HEK293 (cell line): ENCODE data around the gene ATP5F1D.

Experiments used
- BCL11A ChIP-seq: fragments of 450-650 bp; formaldehyde crosslinking; IDR thresholded peaks from 2 replicates; pipeline ENCODE4 v1.5.1; 2016; ENCODE audit warnings: low read depth, missing biosample characterization, missing genetic modification characterization
- GFI1B ChIP-seq: fragments of 450-650 bp; formaldehyde crosslinking; IDR thresholded peaks from 2 replicates; pipeline ENCODE4 v1.5.1; 2016; ENCODE audit warnings: missing biosample characterization, missing genetic modification characterization
- HOXA7 ChIP-seq: sonication (generic); formaldehyde crosslinking; IDR thresholded peaks from 2 replicates; pipeline ENCODE4 v1.8.1; 2022; ENCODE audit warnings: missing genetic modification reagents, borderline replicate concordance
- MZF1 ChIP-seq: fragments of 450-650 bp; formaldehyde crosslinking; IDR thresholded peaks from 2 replicates; pipeline ENCODE4 v1.5.1; 2017; ENCODE audit warnings: missing biosample characterization, missing genetic modification characterization, borderline replicate concordance
- PATZ1 ChIP-seq: fragments of 450-650 bp; formaldehyde crosslinking; IDR thresholded peaks from 2 replicates; pipeline ENCODE4 v1.5.1; 2016; ENCODE audit warnings: missing biosample characterization, missing genetic modification characterization
- YY2 ChIP-seq: fragments of 450-650 bp; formaldehyde crosslinking; IDR thresholded peaks from 2 replicates; pipeline ENCODE4 v1.5.1; 2016; ENCODE audit warnings: missing biosample characterization, missing genetic modification characterization
- ZBTB11 ChIP-seq: fragments of 450-650 bp; formaldehyde crosslinking; conservative IDR thresholded peaks from 2 replicates; pipeline ENCODE4 v1.5.1; 2016; ENCODE audit warnings: low read depth, missing biosample characterization, missing genetic modification characterization
- ZBTB17 ChIP-seq: fragments of 450-650 bp; formaldehyde crosslinking; IDR thresholded peaks from 2 replicates; pipeline ENCODE4 v1.5.1; 2016; ENCODE audit warnings: missing biosample characterization, missing genetic modification characterization
- ZNF10 ChIP-seq: fragments of 450-650 bp; formaldehyde crosslinking; IDR thresholded peaks from 2 replicates; pipeline ENCODE4 v1.5.1; 2017; ENCODE audit warnings: missing biosample characterization, missing genetic modification characterization
- ZNF114 ChIP-seq: fragments of 450-650 bp; formaldehyde crosslinking; IDR thresholded peaks from 2 replicates; pipeline ENCODE4 v1.5.0; 2017; ENCODE audit warnings: missing biosample characterization, missing genetic modification characterization
- ZNF146 ChIP-seq: fragments of 450-650 bp; formaldehyde crosslinking; IDR thresholded peaks from 2 replicates; pipeline ENCODE4 v1.5.1; 2016; ENCODE audit warnings: missing biosample characterization, missing genetic modification characterization
- ZNF19 ChIP-seq: fragments of 450-650 bp; formaldehyde crosslinking; IDR thresholded peaks from 2 replicates; pipeline ENCODE4; 2016; ENCODE audit warnings: missing biosample characterization, missing genetic modification characterization, low read depth
- ZNF214 ChIP-seq: fragments of 450-650 bp; formaldehyde crosslinking; IDR thresholded peaks from 2 replicates; pipeline ENCODE4 v1.5.1; 2017; ENCODE audit warnings: missing biosample characterization, mild to moderate bottlenecking, missing genetic modification characterization, borderline replicate concordance
- ZNF221 ChIP-seq: fragments of 450-650 bp; formaldehyde crosslinking; IDR thresholded peaks from 2 replicates; pipeline ENCODE4 v1.5.1; 2017; ENCODE audit warnings: missing biosample characterization, missing genetic modification characterization, borderline replicate concordance
- ZNF354C ChIP-seq: fragments of 450-650 bp; formaldehyde crosslinking; IDR thresholded peaks from 2 replicates; pipeline ENCODE4 v1.5.1; 2016; ENCODE audit warnings: missing biosample characterization, missing genetic modification characterization, low read depth, borderline replicate concordance
- ZNF366 ChIP-seq: fragments of 450-650 bp; formaldehyde crosslinking; conservative IDR thresholded peaks from 2 replicates; pipeline ENCODE4 v1.5.1; 2016; ENCODE audit warnings: missing biosample characterization, missing genetic modification characterization
- ZNF488 ChIP-seq: fragments of 450-650 bp; formaldehyde crosslinking; IDR thresholded peaks from 2 replicates; pipeline ENCODE4 v1.5.1; 2016; ENCODE audit warnings: missing biosample characterization, missing genetic modification characterization
- ZNF513 ChIP-seq: fragments of 450-650 bp; IDR thresholded peaks from 2 replicates; pipeline ENCODE4 v1.5.1; 2018; ENCODE audit warnings: missing biosample characterization, missing genetic modification characterization
- ZNF514 ChIP-seq: fragments of 450-650 bp; formaldehyde crosslinking; IDR thresholded peaks from 2 replicates; pipeline ENCODE4 v1.5.1; 2016; ENCODE audit warnings: missing biosample characterization, missing genetic modification characterization
- ZNF596 ChIP-seq: fragments of 450-650 bp; IDR thresholded peaks from 2 replicates; pipeline ENCODE4 v1.5.0; 2018; ENCODE audit warnings: missing biosample characterization, mild to moderate bottlenecking, missing genetic modification characterization, moderate library complexity
- ZNF629 ChIP-seq: fragments of 450-650 bp; formaldehyde crosslinking; IDR thresholded peaks from 2 replicates; pipeline ENCODE4 v1.5.1; 2017; ENCODE audit warnings: missing biosample characterization, missing genetic modification characterization
- ZNF792 ChIP-seq: fragments of 450-650 bp; formaldehyde crosslinking; IDR thresholded peaks from 2 replicates; pipeline ENCODE4 v1.5.1; 2016; ENCODE audit warnings: missing biosample characterization, missing genetic modification characterization
- ZXDB ChIP-seq: fragments of 450-650 bp; formaldehyde crosslinking; IDR thresholded peaks from 2 replicates; pipeline ENCODE4 v1.5.1; 2016; ENCODE audit warnings: missing biosample characterization, missing genetic modification characterization
- TF ChIP-seq, protein P1 (sequence below): fragments of 450-650 bp; formaldehyde crosslinking; IDR thresholded peaks from 2 replicates; pipeline ENCODE4 v1.5.1; 2016; ENCODE audit warnings: missing biosample characterization, missing genetic modification characterization
- TF ChIP-seq, protein P2 (sequence below): fragments of 450-650 bp; formaldehyde crosslinking; IDR thresholded peaks from 2 replicates; pipeline ENCODE4 v1.5.1; 2016; ENCODE audit warnings: missing biosample characterization, missing genetic modification characterization
- TF ChIP-seq, protein P3 (sequence below): fragments of 450-650 bp; formaldehyde crosslinking; IDR thresholded peaks from 2 replicates; pipeline ENCODE4 v1.5.1; 2016; ENCODE audit warnings: missing biosample characterization, missing genetic modification characterization
- TF ChIP-seq, protein P4 (sequence below): fragments of 450-650 bp; formaldehyde crosslinking; IDR thresholded peaks from 2 replicates; pipeline ENCODE4 v1.5.1; 2016; ENCODE audit warnings: missing biosample characterization, missing genetic modification characterization

The ATP5F1D gene

GRCh38 chr19:1262623-1263123, 21.1 kb downstream of the ATP5F1D start (continued):
- TF ChIP-seq ZNF596 (tag by site-specific recombination) (no peak), MZF1 (tag by site-specific recombination) (no peak), ZNF629 (no peak), ZNF221 (tag by site-specific recombination) (no peak), ZNF488 (tag by site-specific recombination) (no peak), ZBTB17 (tag by site-specific recombination) (no peak), GFI1B (tag by site-specific recombination) (no peak), ZNF19 (tag by site-specific recombination) (no peak), ZNF366 (tag by site-specific recombination) (peak; percentile 39; the same call in 1 of the 2 replicates), ZNF214 (tag by site-specific recombination) (no peak), PATZ1 (peak; percentile 29; the same call in 1 of the 2 replicates), ZNF514 (tag by site-specific recombination) (no peak), ZNF792 (tag by site-specific recombination) (no peak), ZNF354C (tag by site-specific recombination) (no peak), HOXA7 (CRISPR knock-in tag) (no peak), ZNF114 (tag by site-specific recombination) (no peak), ZNF146 (tag by site-specific recombination) (no peak), ZNF513 (tag by site-specific recombination) (no peak), BCL11A (tag by site-specific recombination) (0 out of 2 replicates have a peak, but pooled peaks have one; percentile 66), YY2 (tag by site-specific recombination) (no peak), ZBTB11 (tag by site-specific recombination) (no peak), ZXDB (tag by site-specific recombination) (no peak), ZNF10 (tag by site-specific recombination) (no peak)
- TF ChIP-seq, protein P1, sequence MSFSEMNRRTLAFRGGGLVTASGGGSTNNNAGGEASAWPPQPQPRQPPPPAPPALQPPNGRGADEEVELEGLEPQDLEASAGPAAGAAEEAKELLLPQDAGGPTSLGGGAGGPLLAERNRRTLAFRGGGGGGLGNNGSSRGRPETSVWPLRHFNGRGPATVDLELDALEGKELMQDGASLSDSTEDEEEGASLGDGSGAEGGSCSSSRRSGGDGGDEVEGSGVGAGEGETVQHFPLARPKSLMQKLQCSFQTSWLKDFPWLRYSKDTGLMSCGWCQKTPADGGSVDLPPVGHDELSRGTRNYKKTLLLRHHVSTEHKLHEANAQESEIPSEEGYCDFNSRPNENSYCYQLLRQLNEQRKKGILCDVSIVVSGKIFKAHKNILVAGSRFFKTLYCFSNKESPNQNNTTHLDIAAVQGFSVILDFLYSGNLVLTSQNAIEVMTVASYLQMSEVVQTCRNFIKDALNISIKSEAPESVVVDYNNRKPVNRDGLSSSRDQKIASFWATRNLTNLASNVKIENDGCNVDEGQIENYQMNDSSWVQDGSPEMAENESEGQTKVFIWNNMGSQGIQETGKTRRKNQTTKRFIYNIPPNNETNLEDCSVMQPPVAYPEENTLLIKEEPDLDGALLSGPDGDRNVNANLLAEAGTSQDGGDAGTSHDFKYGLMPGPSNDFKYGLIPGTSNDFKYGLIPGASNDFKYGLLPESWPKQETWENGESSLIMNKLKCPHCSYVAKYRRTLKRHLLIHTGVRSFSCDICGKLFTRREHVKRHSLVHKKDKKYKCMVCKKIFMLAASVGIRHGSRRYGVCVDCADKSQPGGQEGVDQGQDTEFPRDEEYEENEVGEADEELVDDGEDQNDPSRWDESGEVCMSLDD (tag by site-specific recombination) = 0 out of 2 replicates have a peak, but pooled peaks have one; percentile 57
- TF ChIP-seq, protein P2, sequence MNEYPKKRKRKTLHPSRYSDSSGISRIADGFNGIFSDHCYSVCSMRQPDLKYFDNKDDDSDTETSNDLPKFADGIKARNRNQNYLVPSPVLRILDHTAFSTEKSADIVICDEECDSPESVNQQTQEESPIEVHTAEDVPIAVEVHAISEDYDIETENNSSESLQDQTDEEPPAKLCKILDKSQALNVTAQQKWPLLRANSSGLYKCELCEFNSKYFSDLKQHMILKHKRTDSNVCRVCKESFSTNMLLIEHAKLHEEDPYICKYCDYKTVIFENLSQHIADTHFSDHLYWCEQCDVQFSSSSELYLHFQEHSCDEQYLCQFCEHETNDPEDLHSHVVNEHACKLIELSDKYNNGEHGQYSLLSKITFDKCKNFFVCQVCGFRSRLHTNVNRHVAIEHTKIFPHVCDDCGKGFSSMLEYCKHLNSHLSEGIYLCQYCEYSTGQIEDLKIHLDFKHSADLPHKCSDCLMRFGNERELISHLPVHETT = no peak
- TF ChIP-seq, protein P3, sequence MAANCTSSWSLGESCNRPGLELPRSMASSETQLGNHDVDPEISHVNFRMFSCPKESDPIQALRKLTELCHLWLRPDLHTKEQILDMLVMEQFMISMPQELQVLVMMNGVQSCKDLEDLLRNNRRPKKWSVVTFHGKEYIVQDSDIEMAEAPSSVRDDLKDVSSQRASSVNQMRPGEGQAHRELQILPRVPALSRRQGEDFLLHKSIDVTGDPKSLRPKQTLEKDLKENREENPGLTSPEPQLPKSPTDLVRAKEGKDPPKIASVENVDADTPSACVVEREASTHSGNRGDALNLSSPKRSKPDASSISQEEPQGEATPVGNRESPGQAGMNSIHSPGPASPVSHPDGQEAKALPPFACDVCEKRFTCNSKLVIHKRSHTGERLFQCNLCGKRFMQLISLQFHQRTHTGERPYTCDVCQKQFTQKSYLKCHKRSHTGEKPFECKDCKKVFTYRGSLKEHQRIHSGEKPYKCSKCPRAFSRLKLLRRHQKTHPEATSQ (tag by site-specific recombination) = no peak
- TF ChIP-seq, protein P4, sequence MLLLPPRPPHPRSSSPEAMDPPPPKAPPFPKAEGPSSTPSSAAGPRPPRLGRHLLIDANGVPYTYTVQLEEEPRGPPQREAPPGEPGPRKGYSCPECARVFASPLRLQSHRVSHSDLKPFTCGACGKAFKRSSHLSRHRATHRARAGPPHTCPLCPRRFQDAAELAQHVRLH (tag by site-specific recombination) = no peak
